NCI-H146 treated with DMSO at 0.1 percent for 48 hours (cell line): ENCODE measurements around the gene GSX1.
"Not testable (repeated sequence)": the region's sequence is repeated elsewhere in the genome, so short reads cannot be mapped to it uniquely, and the experiment has no call there.

Source experiments
- DNase-seq: peaks from one replicate; lab custom pipeline; 2025; ENCODE audit not compliant: unreplicated experiment; lab: John Stamatoyannopoulos, UW

GSX1 gene

DNA sequence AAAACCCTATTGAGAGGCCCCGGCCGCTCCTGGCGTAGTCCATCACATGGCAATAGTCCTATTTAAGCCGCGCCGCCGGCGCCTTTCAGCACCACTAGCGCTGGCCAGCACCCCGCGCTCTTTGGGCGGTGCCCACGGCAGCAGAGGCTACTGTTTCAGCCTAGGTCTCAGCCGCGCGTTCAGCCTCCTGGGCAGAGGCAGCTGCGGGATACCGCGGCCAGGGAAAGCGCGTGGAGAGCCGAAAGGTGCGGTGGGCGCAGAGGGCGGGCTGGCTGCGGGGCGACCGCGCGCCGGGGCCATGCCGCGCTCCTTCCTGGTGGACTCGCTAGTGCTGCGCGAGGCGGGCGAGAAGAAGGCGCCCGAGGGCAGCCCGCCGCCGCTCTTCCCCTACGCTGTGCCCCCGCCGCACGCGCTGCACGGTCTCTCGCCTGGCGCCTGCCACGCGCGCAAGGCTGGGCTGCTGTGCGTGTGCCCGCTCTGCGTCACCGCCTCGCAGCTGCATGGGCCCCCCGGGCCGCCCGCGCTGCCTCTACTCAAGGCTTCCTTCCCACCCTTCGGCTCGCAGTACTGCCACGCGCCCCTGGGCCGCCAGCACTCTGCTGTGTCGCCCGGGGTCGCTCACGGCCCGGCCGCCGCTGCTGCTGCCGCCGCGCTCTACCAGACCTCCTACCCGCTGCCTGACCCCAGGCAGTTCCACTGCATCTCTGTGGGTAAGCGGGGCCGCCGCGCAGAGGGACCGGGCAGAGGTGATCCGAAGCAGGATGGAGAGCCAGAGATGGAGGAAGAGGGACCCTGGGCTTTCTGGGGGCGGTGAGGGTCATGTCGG, at the start of gene GSX1:
Gene GSX1, plus strand, starts transcription at position 91 of the 826 bp plus-strand sequence. Its CDS starts 208 bp downstream, at position 299.
- no peak for DNase-seq

DNA sequence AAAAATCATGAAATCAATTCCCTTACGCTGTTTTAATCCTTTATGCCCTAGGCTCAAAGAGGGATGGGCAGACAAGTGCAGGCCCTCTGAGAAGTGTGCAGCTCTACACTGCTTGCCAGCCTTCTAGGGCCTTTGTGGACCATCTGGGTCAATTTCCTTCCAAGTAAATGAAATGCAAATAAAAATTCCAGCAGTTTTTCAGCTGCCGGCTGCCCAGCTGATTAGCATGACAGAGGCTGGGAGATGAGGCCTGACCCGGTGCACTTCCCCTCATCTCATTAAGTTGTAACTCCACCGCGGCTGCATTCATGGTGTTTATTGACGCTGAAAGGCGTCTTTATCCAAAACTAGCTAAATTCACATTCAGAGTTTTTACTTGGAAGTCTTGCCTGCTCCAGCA, 47.5 kb upstream of the GSX1 start:
- no peak for DNase-seq

DNA sequence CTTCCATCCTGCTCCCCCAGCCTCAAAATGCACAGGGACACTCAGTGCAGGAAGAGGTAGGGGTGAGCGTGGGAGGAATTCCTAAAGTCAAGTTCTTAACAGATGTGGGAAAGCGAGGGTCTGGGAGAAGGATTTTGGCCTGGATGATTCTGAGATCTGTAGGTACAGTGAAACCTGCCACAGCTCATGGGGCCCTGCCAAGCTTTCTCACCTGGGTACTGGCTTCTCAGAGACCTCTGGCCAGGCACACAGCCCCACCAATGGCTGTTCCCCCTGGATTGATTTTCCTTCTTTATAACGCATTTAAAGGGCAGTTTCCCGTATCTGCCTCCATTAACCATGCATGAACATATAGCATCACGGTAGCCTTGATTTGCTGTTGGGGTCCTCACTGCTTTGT, 47.0 kb upstream of the GSX1 start:
- no peak for DNase-seq

DNA sequence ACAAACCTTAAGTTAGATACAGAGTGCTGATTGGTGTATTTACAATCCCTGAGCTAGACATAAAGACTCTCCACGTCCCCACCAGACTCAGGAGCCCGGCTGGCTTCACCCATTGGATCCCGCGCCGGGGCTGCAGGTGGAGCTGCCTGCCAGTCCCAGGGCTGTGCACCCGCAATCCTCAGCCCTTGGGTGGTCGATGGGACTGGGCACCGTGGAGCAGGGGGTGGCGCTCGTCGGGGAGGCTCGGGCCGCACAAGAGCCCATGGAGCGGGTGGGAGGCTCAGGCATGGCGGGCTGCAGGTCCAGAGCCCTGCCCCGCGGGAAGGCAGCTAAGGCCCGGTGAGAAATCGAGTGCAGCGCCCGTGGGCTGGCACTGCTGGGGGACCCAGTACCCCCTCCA, 44.1 kb upstream of the GSX1 start:
- DNase-seq: not testable (repeated sequence)

DNA sequence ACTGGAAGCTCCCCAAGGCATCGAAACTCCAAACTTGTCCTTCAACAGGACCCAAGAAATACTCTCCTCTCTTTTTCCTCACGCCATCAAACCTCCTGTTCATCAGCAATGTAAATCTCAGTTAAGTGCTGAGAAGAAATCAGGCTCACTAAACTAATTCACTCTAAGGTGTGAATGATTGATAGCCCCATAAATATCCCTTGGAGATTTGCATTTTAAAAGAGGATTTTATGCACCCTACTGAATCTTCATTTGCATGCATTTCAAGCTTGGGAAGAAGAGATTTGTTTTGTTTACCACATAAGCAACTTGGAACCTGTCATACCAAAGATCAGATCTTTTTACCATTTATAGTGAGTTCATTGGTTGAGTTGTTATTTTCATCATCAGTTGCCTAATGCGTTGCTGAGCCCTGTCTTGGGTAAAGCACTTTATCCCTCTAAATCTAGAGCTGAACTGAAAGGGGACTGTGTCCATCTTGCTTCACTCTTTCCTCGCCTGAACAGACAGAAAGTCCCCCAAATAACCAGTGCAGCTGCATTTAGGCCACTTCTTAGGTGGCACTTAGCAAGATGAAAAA, 40.2 kb upstream of the GSX1 start:
- no peak for DNase-seq

DNA sequence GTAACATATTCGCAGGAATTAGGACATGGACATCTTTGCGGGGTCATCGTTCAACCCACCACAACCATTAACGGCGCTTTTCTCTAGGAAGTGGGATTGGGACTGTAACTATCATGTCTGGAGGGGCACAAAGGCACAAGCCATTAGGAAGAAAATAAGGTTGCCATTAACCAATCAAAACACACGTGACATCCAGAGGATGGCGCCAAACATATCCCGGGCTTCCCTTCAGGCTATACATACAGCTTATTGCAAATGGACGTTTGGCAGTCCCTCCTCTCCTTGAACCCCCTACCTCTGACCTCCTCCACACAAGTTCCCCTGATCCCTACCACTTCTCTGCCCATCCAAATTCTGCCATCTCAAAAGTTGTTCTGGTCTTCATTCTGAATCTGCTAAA, 26.6 kb upstream of the GSX1 start:
- DNase-seq: no peak

DNA sequence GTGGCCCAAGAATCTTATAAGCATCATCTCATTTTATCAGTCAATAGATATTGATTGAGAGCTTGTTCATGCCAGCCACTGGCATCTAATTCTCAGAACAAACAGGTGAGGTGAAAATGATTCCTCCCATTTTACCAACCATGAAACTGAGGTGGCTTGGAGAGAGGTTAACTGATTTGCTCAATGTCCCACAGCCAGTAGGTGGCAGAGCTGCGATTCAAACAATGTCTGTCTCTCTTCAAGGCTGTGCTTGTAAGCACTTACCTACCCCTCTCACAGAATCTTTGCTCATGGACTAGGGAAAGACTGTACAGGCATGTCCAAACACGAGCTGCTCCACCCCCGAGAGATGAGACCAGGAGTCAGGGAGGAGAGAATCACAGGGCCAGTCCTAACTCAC, 21.5 kb upstream of the GSX1 start:
- DNase-seq: no peak

DNA sequence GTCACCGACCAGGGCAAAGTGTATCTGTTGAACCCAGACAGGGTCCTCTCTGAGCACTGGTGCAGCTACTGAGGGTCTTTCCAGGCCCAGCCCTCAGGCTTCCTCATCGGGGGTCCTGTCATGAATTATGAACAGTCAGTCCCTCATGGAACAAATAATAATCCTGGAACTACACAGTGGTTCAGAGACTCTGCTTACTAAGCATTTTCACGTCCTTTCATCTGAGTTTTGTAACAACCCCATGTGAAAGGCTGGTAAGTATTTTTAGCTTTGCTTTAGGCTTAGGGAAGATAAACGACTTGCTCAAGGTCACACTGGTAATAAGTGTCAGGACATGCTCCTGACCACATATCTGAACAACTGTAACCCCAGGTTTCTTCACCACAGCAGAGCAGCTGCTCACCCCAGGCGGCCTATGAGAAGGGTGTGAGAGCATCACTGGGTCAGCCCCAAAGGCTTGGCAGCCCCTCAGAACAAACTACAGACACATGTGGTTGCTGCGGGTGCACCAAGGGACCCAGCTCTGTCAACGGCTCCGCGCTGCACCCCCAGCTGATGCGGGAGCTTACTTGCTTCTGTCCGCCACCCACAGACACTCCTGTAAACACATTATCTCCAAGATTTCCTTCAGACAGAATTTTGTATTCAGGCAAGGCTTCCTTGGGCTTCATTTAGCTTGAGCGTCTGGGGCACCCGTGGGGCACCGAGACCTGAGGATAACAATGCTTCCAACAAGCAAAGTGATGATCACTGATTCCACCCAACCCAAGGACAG, 19.4 kb upstream of the GSX1 start:
- DNase-seq: no peak

DNA sequence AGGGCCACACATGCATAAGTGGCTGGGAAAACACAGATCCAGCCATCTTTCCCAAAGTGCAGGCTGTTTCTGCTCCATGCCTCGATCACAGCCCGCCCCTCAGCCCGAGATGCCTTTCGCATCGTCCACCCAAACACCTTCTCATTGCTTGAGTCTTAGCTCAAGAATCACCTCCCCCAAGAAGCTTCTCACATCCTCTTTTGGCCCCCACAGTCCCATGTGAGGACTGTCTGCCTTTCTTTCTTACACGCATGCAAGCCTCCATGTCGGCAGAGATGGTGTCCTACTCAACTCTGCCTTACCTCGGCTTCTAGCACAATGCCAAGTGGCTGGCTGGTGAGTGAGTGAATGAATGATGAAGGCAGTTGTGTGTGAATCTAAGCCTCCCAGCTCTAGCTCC, 18.1 kb upstream of the GSX1 start:
- DNase-seq: no peak

DNA sequence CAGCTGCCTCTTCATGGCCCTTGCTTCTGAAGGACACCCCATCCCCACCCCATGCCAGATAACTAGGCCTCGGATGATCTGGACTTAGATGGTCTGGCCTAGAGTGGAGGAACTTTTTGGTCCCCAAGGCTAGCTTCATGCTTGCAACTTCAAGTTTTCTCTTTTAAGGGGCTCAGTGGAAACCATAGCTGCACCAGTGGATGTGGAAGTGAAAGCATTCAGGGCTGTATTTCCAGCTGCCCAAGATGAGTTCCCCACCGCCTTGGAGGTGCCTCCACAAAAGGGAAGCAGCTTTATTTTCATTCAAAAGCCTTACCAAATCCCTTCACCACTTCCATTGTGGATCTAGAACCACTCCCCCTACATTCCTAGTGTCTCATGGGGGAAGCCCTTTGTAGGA, 17.6 kb upstream of the GSX1 start:
- DNase-seq: no peak

DNA sequence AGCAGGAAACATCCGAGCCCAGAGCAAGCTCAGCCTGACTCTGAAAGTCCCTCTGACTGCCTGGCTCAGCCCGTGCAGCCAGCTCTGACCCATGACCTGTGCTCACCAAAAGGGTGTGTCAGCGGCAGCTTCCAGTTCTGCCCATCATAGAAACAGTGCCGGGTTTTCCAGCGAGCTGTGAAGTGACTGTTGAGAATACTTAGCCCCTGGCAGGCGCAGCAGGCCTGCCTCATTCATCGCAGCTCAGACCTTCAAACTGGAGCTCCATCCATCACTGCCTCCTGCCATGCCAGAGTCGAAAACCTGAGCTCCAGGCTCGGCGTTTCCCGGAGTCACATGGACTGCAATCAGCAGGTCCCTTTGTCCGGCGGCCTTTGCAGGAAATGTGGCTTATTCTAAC, 16.3 kb upstream of the GSX1 start:
- no peak for DNase-seq

DNA sequence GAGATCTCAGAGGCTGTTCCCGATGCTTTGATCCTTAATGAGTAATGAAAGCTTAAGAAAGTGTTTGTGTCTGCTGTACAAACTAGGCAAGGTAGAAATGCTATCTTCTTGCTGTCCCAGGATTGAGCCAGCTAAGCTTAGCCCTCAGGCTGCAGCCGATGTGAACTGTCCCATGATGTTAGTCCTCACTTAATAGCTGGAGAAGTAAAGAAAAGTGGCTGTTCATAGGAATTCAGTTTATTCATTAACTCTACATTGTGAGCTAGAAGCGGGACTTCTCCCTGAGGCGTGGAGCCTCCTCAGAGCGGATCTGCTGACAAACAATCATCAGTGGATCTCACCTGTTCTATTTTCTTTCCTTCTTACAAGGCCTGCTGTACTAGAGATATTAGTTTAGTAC, 10.1 kb upstream of the GSX1 start:
- no peak for DNase-seq

DNA sequence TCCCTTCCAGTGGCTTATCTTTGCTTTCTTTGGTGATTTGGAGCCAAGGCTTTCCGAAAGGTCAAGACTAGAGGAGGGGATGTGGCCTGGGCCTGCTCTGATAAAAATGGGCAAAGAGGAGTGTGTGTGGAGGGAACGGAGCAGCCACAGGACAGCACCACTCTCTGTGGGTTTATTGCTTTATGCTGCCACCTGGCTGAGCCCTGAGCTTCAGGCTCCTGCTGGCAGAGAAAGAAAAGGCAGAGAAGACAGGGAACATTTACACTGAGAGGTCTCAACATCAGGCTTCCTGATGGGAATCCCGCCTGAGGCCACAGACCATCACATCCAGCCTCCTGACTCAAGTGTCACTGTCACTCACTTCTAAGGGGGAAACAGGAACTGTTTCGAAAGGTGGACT, 9.2 kb upstream of the GSX1 start:
- no peak for DNase-seq

DNA sequence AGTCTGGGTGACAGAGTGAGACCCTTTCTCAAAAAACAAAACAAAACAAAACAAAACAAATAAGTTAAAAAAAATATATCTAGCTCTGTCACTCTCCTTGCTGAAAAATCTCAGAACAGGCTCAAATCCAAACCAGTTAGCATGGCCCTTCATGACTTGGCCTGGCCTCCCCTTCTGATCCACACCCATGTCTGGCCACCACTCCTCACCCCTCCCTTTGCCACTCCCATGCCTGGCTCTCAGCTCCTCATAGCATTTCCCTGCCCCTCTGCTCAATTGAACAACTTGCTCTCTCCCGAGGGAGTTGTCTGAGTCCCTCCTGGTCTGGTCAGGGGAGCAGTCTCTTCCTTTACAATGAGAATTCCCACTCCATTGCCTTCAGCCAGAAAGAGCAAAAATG, 4.0 kb upstream of the GSX1 start:
- DNase-seq: no peak

DNA sequence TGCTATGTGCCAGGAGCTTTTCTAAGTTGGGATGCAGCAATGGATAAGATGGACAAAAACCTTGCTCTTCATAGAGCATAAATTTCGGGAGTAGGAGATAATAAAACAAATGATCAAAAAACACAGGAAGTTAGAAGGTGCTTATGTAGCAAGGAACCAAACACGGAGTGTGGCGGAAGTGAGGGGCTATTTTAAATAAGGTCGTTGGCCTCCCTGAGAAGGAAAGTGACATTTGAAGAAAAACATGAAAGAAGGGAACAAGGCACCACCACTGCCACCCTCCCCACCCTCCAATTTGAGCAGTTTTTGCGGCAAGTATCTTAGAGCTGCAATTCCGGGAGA, 3.2 kb upstream of the GSX1 start:
- no peak for DNase-seq

DNA sequence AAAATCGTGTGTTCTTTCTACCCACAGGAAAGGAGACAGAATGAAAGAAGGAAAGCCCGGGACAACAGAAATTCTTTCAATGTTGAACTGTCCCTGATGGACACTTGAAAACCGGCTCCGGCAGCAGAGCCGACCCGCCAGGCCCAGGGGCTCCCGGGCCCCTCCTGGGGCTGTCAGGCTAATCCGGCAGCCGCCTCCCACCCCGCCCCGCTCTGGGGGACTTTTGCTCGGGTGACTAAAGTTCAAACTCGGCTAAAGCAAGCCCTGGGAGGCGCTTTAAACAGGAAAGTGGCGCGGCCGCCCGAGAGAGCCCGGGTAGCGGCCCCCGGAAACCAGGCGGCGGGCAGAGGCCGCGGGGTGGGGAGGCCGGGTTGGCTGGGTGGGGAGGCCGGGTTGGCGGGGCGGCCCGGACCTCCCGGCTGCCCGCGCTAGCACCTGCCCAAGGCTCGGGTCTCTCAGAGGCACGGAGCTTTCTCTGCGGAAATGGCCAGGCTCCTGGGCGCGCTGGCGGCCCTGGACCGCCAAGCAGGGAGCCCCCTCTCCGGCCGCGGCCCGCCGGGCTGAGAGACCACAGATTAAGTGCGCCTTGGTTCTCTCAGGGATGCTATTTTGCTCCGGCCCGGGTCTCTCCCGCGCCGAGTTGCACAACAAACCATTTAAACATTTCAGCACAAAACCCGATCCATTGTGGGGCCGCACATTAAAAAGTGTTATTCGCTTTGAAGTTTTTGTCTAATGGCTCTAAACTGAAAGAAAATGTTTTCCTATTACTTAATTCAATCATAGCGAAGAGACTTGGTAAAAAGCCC, 2.6 kb upstream of the GSX1 start:
- no peak for DNase-seq

DNA sequence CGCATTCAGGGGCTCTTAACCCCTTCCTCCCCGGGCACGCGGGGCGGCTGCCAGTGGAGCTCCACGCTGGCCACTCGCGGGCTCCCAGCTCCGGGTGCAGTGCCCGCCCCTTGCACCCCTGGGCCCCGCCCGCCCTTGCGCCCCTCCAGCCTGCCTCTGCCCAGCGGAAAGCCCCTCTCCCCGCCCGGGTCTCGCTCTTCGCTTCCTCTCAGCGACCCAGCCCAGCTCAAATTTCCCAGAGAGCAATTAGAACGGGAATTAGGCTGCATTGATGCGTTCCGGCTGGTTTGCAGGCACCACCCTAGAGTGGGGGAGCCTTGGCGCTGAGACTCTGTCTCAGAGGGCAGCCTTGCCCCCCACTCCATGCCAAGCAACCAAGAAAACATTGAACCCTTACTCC, 1.8 kb upstream of the GSX1 start:
- DNase-seq: no peak

DNA sequence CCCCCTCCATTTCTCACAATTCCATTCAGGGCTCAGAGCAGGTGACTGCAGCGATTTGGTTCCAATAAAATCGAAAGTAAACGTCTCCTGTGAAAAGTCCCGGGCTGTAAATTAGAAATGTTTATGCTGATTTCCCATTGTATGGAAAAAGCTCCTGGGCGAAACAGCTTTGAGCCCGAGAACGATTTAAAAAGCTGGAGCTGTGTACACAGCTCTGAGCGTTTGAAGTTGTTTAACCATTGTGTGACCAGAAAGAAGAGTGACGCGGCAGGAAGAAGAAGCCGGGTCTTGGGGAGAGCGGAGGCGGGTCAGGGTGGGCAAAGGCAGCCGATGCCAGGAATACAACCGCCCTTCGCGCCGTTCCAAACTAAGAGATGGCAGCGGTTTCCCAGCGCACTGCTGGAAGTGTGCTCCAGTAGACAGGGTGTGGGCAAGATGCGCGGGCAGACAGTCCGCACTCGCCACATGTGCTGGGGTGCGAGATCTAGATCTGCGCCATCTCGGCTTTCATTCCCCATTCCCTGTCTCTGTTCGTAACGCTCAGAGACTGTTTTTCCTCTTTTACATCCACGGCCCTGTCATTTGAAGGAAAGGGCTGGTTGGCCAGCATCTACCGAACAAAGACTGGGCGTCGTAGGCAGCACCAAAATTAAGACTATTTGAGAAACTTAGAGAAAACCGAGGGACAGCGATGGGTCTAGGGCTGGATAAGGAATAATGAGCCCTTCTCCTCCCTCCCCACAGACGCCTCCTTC, 960 bp upstream of the GSX1 start:
- no peak for DNase-seq

DNA sequence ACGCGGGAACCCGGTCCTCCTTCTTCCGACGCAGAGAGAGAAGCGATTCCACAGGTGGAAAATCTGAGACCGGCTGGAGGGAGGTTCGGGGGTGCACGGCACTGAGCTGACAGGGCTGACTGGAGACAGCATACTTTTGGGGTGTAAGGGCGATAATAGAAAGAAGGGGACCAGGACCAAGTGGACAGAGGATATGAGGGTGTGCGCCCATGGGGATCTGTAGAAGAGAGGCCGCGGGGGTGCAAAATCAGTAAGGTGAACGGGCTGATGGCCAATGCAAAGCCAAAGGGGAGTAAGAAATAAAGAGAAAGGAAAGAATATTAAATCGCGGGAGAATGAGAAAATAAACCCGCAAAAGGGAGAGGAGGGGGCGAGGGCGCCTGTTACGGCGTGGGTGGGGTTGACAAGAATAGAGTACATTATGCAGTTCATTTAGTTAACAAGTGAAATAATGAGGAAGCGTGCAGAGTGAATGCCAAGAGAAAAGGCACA, 336 bp upstream of the GSX1 start:
- no peak for DNase-seq

DNA sequence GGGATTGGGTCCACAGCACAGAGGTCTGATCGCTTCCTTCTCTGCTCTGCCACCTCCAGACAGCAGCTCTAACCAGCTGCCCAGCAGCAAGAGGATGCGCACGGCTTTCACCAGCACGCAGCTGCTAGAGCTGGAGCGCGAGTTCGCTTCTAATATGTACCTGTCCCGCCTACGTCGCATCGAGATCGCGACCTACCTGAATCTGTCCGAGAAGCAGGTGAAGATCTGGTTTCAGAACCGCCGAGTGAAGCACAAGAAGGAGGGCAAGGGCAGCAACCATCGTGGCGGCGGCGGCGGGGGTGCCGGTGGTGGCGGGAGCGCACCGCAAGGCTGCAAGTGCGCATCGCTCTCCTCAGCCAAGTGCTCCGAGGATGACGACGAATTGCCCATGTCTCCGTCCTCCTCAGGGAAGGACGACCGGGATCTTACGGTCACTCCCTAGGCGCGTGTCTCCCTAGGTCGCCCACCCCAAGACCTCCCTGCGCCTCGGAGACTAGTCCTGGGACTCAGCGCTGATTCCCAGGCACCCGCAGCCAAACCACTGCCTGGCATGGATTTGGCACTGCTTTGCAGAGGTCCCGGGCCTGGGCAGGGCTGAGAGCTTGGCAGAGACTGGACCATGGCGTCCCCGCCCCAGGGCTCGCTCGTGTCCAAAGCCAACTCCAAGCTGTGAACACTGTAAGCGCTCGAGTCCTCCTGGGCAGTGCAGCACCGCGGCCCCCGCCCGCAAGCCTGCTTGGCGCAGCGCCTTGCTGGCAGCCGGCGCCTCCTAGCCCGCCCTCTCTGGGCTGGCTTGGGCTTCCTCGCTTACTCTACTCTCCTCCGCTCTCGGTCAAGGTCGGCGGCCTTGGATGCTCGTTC, 1.5 kb downstream of the GSX1 start:
- DNase-seq: no peak
